ENCODE results near the gene ROBO1.

ROBO1 gene

DNA sequence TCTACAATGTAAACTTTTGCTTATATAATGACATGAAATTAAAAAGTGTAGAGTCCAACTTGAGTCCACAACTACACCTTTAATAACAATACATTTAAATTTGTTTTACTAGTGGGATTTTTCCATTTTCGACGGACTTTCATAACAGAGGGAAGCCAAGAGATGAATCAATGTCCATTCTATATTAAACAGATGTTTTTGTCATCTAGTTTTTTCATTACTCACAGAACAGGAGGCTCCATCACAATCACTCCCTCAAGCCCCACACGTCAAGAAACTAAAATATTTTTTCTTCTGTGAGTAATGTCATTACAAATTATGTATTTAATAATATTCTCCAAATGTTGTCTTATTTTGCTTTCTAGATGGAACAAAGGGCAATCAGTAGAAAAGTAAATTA is 932.9 kb downstream of the ROBO1 start:
- ChIA-PET CTCF (no interaction called here), POLR2A (no interaction called here)
- DNase-seq (ENCODE audit: extremely low spot score), result no peak
- TF ChIP-seq ELF4 (IDR thresholded peaks at IDR 0.05), result no peak
- no peak for TF ChIP-seq HDGF (IDR thresholded peaks at IDR 0.05; ENCODE audit: borderline replicate concordance)
- TF ChIP-seq SP1 (IDR thresholded peaks at IDR 0.05), result no peak
- TF ChIP-seq NFRKB (IDR thresholded peaks at IDR 0.05), result no peak
- no peak for TF ChIP-seq TARDBP (IDR thresholded peaks at IDR 0.05)
- no peak for TF ChIP-seq SUZ12 (IDR thresholded peaks at IDR 0.05)
- no peak for TF ChIP-seq FOXK2 (IDR thresholded peaks at IDR 0.05)
- TF ChIP-seq FOXA1 (IDR thresholded peaks at IDR 0.05), result no peak
- no peak for TF ChIP-seq FOXM1 (IDR thresholded peaks at IDR 0.05; ENCODE audit: borderline replicate concordance)

DNA sequence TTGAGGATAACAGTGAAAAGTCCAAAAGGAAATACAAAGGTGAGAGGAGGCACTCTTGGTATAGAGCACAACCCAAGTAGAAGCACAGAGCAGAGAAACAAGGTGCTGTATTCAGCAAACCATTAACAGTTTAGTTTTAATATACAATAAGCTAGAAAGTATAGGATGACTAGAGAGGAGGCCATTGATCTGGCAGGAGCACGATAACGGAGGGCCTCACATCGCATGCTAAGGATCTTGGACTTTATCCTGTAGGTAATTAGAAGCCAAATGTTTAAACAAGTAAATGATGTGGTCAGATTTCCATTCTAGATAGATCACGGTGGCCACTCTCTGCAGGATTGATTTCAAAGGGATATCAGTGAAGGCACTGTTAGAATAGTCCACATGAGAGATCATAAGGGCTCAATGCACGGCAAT is 935.0 kb downstream of the ROBO1 start:
- CTCF ChIA-PET, result interaction anchor here (0.6 kb wide), 1 partner anchor 93 kb away, joined by 3 read pairs; no protein-coding TSS in a partner anchor
- POLR2A ChIA-PET, result no interaction called here
- no peak for DNase-seq (ENCODE audit: extremely low spot score)
- no peak for TF ChIP-seq CTBP1 (IDR thresholded peaks at IDR 0.05; ENCODE audit: borderline replicate concordance)

DNA sequence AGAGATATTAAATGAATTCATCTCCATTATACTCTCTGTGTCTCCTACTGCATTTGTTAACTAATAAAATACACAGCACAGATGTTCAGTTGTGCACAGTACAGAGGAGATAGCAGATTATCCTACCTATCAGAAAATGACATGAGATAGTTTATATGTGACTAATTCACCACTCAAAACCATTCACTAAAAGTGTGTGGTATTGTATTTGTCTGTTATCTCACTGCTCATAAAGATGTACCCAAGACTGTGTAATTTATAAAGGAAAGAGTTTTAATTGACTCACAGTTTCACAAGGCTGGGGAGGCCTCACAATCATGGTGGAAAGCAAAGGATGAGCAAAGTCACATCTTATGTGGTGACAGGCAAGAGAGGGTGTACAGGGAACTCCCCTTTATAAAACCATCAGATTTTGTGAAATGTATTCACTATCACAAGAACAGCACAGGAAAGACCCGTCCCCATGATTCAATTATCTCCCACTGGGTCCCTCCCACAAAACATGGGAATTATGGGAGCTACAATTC is 936.3 kb downstream of the ROBO1 start:
- no peak for DNase-seq (ENCODE audit: extremely low spot score)
- POLR2A ChIA-PET, result no interaction called here
- no peak for TF ChIP-seq LEF1 (IDR thresholded peaks at IDR 0.05; ENCODE audit: borderline replicate concordance)
- TF ChIP-seq BHLHE40 (IDR thresholded peaks at IDR 0.05; ENCODE audit: borderline replicate concordance), result no peak
- no peak for TF ChIP-seq L3MBTL2 (conservative IDR thresholded peaks at IDR 0.05)
- no peak for TF ChIP-seq ZNF384 (IDR thresholded peaks at IDR 0.05)
- TF ChIP-seq ELF4 (IDR thresholded peaks at IDR 0.05), result no peak
- TF ChIP-seq HDGF (IDR thresholded peaks at IDR 0.05; ENCODE audit: borderline replicate concordance), result no peak
- no peak for TF ChIP-seq NFRKB (IDR thresholded peaks at IDR 0.05)
- TF ChIP-seq SUZ12 (IDR thresholded peaks at IDR 0.05), result no peak
- no peak for TF ChIP-seq CTBP1 (IDR thresholded peaks at IDR 0.05; ENCODE audit: borderline replicate concordance)
- TF ChIP-seq FOXM1 (IDR thresholded peaks at IDR 0.05; ENCODE audit: borderline replicate concordance), result no peak
- no peak for TF ChIP-seq FOXK2 (IDR thresholded peaks at IDR 0.05)
- CTCF ChIA-PET, result no interaction called here

DNA sequence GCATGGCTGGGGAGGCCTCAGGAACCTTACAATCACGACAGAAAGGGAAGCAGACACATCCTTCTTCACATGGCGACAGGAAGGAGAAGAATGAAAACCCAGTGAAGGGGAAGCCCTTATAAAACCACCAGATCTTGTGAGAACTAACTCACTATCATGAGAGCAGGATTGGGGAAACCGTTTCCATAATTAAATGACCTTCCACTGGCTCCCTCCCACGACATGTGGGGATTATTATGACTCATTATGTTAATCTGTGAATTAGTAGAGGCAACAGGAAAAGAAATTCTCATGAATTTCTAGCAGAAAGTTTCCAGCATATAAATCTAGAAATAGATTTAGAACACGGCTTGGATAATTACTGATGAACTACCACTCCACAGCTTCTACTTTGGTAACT is 937.3 kb downstream of the ROBO1 start:
- CTCF ChIA-PET, result no interaction called here

DNA sequence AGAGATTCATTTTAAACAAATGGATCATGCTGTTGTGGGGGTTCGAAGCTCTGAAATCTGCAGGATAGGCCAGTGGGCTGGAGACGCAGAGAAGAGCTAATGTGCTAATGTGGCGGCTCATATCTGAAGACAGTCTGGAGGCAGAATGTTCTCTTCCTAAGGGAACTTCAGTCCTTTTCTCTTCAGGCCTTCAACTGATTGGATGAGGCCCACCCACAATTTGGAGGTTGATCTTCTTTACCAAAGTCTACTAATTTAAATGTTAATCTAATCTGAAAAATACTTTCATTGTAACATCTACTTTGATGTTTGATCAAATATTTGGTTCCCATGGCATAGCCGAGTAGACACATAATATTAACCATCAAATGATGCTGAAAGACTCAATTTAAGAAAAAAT is 940.2 kb downstream of the ROBO1 start:
- ChIA-PET POLR2A (no interaction called here), CTCF (no interaction called here)
- no peak for TF ChIP-seq BHLHE40 (IDR thresholded peaks at IDR 0.05; ENCODE audit: borderline replicate concordance)
- TF ChIP-seq FOXA1 (IDR thresholded peaks at IDR 0.05), result no peak
- no peak for TF ChIP-seq L3MBTL2 (conservative IDR thresholded peaks at IDR 0.05)
- TF ChIP-seq ZNF384 (IDR thresholded peaks at IDR 0.05), result no peak
- TF ChIP-seq SUZ12 (IDR thresholded peaks at IDR 0.05), result no peak
- TF ChIP-seq, protein P1, sequence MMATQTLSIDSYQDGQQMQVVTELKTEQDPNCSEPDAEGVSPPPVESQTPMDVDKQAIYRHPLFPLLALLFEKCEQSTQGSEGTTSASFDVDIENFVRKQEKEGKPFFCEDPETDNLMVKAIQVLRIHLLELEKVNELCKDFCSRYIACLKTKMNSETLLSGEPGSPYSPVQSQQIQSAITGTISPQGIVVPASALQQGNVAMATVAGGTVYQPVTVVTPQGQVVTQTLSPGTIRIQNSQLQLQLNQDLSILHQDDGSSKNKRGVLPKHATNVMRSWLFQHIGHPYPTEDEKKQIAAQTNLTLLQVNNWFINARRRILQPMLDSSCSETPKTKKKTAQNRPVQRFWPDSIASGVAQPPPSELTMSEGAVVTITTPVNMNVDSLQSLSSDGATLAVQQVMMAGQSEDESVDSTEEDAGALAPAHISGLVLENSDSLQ (IDR thresholded peaks at IDR 0.05), result no peak
- no peak for TF ChIP-seq CTBP1 (IDR thresholded peaks at IDR 0.05; ENCODE audit: borderline replicate concordance)
- no peak for TF ChIP-seq ARNT (IDR thresholded peaks at IDR 0.05)
- TF ChIP-seq NFRKB (IDR thresholded peaks at IDR 0.05), result no peak
- no peak for TF ChIP-seq FOXK2 (IDR thresholded peaks at IDR 0.05)
- no peak for TF ChIP-seq ELF4 (IDR thresholded peaks at IDR 0.05)
- no peak for TF ChIP-seq LEF1 (IDR thresholded peaks at IDR 0.05; ENCODE audit: borderline replicate concordance)
- DNase-seq (ENCODE audit: extremely low spot score), result no peak

More for the DNA sequence above, 937.3 kb downstream of the ROBO1 start:
- TF ChIP-seq ARNT (IDR thresholded peaks at IDR 0.05), result no peak
- TF ChIP-seq TARDBP (IDR thresholded peaks at IDR 0.05), result no peak
- no peak for TF ChIP-seq BHLHE40 (IDR thresholded peaks at IDR 0.05; ENCODE audit: borderline replicate concordance)
- TF ChIP-seq L3MBTL2 (conservative IDR thresholded peaks at IDR 0.05), result no peak
- TF ChIP-seq, protein P1 (IDR thresholded peaks at IDR 0.05), result no peak
- no peak for TF ChIP-seq LEF1 (IDR thresholded peaks at IDR 0.05; ENCODE audit: borderline replicate concordance)
- TF ChIP-seq CTBP1 (IDR thresholded peaks at IDR 0.05; ENCODE audit: borderline replicate concordance), result no peak
- TF ChIP-seq NFRKB (IDR thresholded peaks at IDR 0.05), result no peak
- no peak for TF ChIP-seq FOXK2 (IDR thresholded peaks at IDR 0.05)
- no peak for TF ChIP-seq SUZ12 (IDR thresholded peaks at IDR 0.05)
- no peak for TF ChIP-seq SP1 (IDR thresholded peaks at IDR 0.05)
- no peak for TF ChIP-seq ELF4 (IDR thresholded peaks at IDR 0.05)
- TF ChIP-seq FOXM1 (IDR thresholded peaks at IDR 0.05; ENCODE audit: borderline replicate concordance), result no peak
- no peak for TF ChIP-seq ZNF384 (IDR thresholded peaks at IDR 0.05)
- TF ChIP-seq HDGF (IDR thresholded peaks at IDR 0.05; ENCODE audit: borderline replicate concordance), result no peak
- no peak for TF ChIP-seq FOXA1 (IDR thresholded peaks at IDR 0.05)
- POLR2A ChIA-PET, result no interaction called here
- DNase-seq (ENCODE audit: extremely low spot score), result no peak

DNA sequence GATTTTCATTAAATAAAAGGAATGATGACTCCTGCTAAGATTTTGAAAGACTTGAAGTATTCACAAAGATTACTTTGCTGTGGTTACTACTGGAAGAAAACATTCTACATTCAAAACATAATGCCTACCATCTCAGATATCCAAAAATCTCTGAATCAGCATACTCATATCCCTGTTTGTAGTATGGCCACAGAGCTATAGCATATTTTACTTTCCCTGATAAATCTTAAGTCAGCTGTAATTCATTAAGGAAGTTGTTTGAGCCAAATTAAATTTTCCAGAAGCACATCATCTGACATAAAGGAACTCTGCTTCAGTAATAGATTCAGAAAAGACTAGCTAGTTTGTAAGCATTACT is 942.0 kb downstream of the ROBO1 start:
- DNase-seq (ENCODE audit: extremely low spot score), result no peak
- ChIA-PET POLR2A (no interaction called here), CTCF (no interaction called here)
- TF ChIP-seq BHLHE40 (IDR thresholded peaks at IDR 0.05; ENCODE audit: borderline replicate concordance) (no peak), FOXK2 (IDR thresholded peaks at IDR 0.05) (no peak), CTBP1 (IDR thresholded peaks at IDR 0.05; ENCODE audit: borderline replicate concordance) (no peak), ARNT (IDR thresholded peaks at IDR 0.05) (no peak), ZNF384 (IDR thresholded peaks at IDR 0.05) (no peak), FOXM1 (IDR thresholded peaks at IDR 0.05; ENCODE audit: borderline replicate concordance) (no peak), TARDBP (IDR thresholded peaks at IDR 0.05) (no peak), HDGF (IDR thresholded peaks at IDR 0.05; ENCODE audit: borderline replicate concordance) (no peak), FOXA1 (IDR thresholded peaks at IDR 0.05) (no peak), SP1 (IDR thresholded peaks at IDR 0.05) (no peak), ELF4 (IDR thresholded peaks at IDR 0.05) (no peak), SUZ12 (IDR thresholded peaks at IDR 0.05) (no peak), L3MBTL2 (conservative IDR thresholded peaks at IDR 0.05) (no peak), LEF1 (IDR thresholded peaks at IDR 0.05; ENCODE audit: borderline replicate concordance) (no peak), NFRKB (IDR thresholded peaks at IDR 0.05) (no peak)
- TF ChIP-seq, protein P1 (IDR thresholded peaks at IDR 0.05), result no peak
